ENCODE data around the gene SPP2. TPM values are rescaled to one million over a fixed set of nuclear protein-coding genes. Genes with fewer than 3 reads are reported as not detected.

The SPP2 gene
- total and polyA plus RNA-seq, 2 of the 8 experiments (the other 6 are each of a cell fraction or from before 2014, with no cell fraction given): not detected

DNA sequence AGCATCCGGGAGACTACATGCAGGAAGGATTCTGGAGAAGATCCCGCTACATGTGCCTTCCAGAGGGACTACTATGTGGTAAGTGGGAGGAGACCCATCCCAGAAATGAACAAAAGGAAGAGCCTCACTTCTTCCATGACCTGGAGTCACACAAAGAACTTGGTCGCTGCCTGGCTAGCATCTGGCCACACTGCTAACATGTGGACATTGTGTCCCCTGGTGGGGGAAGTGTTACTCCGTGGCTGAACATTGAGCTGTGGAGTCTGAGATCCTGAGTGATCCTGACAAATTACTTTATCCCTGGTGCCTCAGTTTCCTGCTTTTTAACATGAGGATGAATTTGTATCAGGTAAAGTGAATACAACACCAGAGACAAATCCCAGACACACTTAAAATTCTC is 8.4 kb downstream of the SPP2 start:
- no peaks in the 10 kb centered on the region for H4K20me1 ChIP-seq (replicated peaks in 1 of 2; ENCODE audit: control insufficient read depth in 1 of 2, insufficient read depth in 2 of 2, low read length in 2 of 2)
- no peak overlapping the region for H2BK15ac ChIP-seq (ENCODE audit: low read length)
- ChIA-PET POLR2A (ENCODE audit: partially characterized antibody) (no interaction called here), CTCF (ENCODE audit: partially characterized antibody) (no interaction called here)
- H3K9me3 ChIP-seq (ENCODE audit: insufficient read depth in 2 of 2, low read depth in 1 of 2, low read length in 1 of 2): no peaks in the 10 kb centered on the region
- no peak overlapping the region for H2BK120ac ChIP-seq (replicated peaks; ENCODE audit: low read depth, low read length)
- DNase-seq (ENCODE audit: low read depth in 1 of 2, low spot score in 2 of 2) (no peak), FAIRE-seq (no peak)
- no peak overlapping the region for H3K18ac ChIP-seq (ENCODE audit: extremely low read depth, low read length)
- H2BK12ac ChIP-seq (ENCODE audit: low read depth, low read length): no peak overlapping the region
- H4K8ac ChIP-seq (ENCODE audit: extremely low read depth, insufficient read depth, low read length): no peak overlapping the region
- no peak overlapping the region for H4K91ac ChIP-seq (replicated peaks; ENCODE audit: insufficient read length, low read length)
- H2AK5ac ChIP-seq (ENCODE audit: low read depth, low read length): no peak overlapping the region
- no peak overlapping the region for H3K9ac ChIP-seq (replicated peaks in 1 of 4; ENCODE audit: extremely low read depth in 1 of 4, low read depth in 3 of 4, low read length in 3 of 4)
- no peak overlapping the region for H2BK20ac ChIP-seq (ENCODE audit: low read length)
- no peaks in the 10 kb centered on the region for H3K36me3 ChIP-seq (ENCODE audit: control insufficient read depth in 2 of 4, insufficient read depth in 4 of 4, low read length in 3 of 4)
- H3K14ac ChIP-seq (ENCODE audit: insufficient read length): no peak overlapping the region
- H3K79me1 ChIP-seq (ENCODE audit: low read depth, low read length): no peaks in the 10 kb centered on the region
- no peak overlapping the region for H3K4me3 ChIP-seq (ENCODE audit: extremely low read depth in 1 of 4, insufficient read depth in 2 of 4, low read depth in 3 of 4, low read length in 4 of 4)
- no peak for TF ChIP-seq CHD2 (IDR thresholded peaks at IDR 0.05; ENCODE audit: low read length)
- no peak for TF ChIP-seq CBX5 (IDR thresholded peaks at IDR 0.05; ENCODE audit: low read depth, low read length)
- TF ChIP-seq RFX5 (IDR thresholded peaks at IDR 0.05; ENCODE audit: borderline replicate concordance, low read depth, low read length): no peak
- no peak for TF ChIP-seq TAF7 (optimal IDR thresholded peaks at IDR 0.05; ENCODE audit: borderline replicate concordance, low read depth, low read length)
- TF ChIP-seq POU5F1 (IDR thresholded peaks at IDR 0.05; ENCODE audit: low read depth, low read length): no peak
- TF ChIP-seq SRF (IDR thresholded peaks at IDR 0.05; ENCODE audit: low read depth, low read length): no peak
- TF ChIP-seq KDM1A (IDR thresholded peaks at IDR 0.05; ENCODE audit: borderline replicate concordance, low read length): no peak
- no peak for TF ChIP-seq BRCA1 (IDR thresholded peaks at IDR 0.05; ENCODE audit: low read depth, low read length)
- no peak for TF ChIP-seq EZH2 (IDR thresholded peaks at IDR 0.05; ENCODE audit: low read depth, low read length, severe bottlenecking)
- TF ChIP-seq CREB1 (IDR thresholded peaks at IDR 0.05): no peak
- TF ChIP-seq BACH1 (IDR thresholded peaks at IDR 0.05; ENCODE audit: low read length): no peak
- TF ChIP-seq GTF2F1 (IDR thresholded peaks at IDR 0.05; ENCODE audit: borderline replicate concordance, low read depth, low read length): no peak
- no peak for TF ChIP-seq EP300 (IDR thresholded peaks at IDR 0.05; ENCODE audit: borderline replicate concordance in 1 of 2, low read depth in 2 of 2, low read length in 2 of 2)
- no peak for TF ChIP-seq TCF12 (IDR thresholded peaks at IDR 0.05; ENCODE audit: low read depth, low read length)
- H3K23me2 ChIP-seq (ENCODE audit: low read depth, low read length): no peaks in the 10 kb centered on the region; the same call in 1 of the 2 replicates
- no peak overlapping the region for H4K5ac ChIP-seq (ENCODE audit: insufficient read length, low read depth, low read length)
- H3K4ac ChIP-seq (replicated peaks; ENCODE audit: insufficient read length, low read depth, low read length): no peak overlapping the region
- H2AFZ ChIP-seq (ENCODE audit: low read length): no peak overlapping the region
- H3K23ac ChIP-seq (ENCODE audit: insufficient read length): no peak overlapping the region
- H3K4me1 ChIP-seq (replicated peaks in 1 of 4; ENCODE audit: control insufficient read depth in 3 of 4, insufficient read depth in 4 of 4, low read length in 3 of 4): peaks cover 0 to 2% (median 0%) of the 10 kb centered on the region in 4 experiments; a peak in 1 of 7 replicates
- H3K27ac ChIP-seq (ENCODE audit: low read depth, low read length): no peak overlapping the region
- no peak overlapping the region for H2BK5ac ChIP-seq (ENCODE audit: low read depth, low read length)
- no peaks in the 10 kb centered on the region for H3K27me3 ChIP-seq (replicated peaks in 1 of 4; ENCODE audit: control insufficient read depth in 3 of 4, extremely low read depth in 1 of 4, insufficient read depth in 3 of 4, low read length in 3 of 4)
- WGBS, 2 experiments (ENCODE audit: extremely low coverage in 1 of 2, insufficient coverage in 1 of 2, insufficient read length in 1 of 2, insufficient replicate concordance in 2 of 2, low coverage in 1 of 2, low lambda C conversion rate in 2 of 2, missing lambda C conversion rate in 1 of 2): 96% methylated on average over 4 of the region's 4 CpGs; no CpG with 5 or more reads in 1 of the 2 experiments
- H3K4me2 ChIP-seq (ENCODE audit: insufficient read depth in 1 of 2, low read depth in 2 of 2, low read length in 2 of 2): no peak overlapping the region
- H3K79me2 ChIP-seq (ENCODE audit: control insufficient read depth in 1 of 2, insufficient read depth in 2 of 2, low read length in 2 of 2): no peaks in the 10 kb centered on the region
- no peak overlapping the region for H3K56ac ChIP-seq (replicated peaks; ENCODE audit: insufficient read length, low read depth, low read length)

All from H1 (cell line).